ENCODE measurements around the gene NSUN7. TPM values are rescaled to one million over a fixed set of nuclear protein-coding genes. Genes with fewer than 3 reads are reported as not detected.
A peak's percentile ranks its signal among the peaks of the same experiment; 100 is the strongest.

NSUN7 gene
- polyA plus RNA-seq, 1 experiment: 0.18 TPM

GRCh38 chr4:40744218-40744617, 5.5 kb upstream of the NSUN7 start:
- DNase-seq (ENCODE audit: low read depth): no peak
- H3K36me3 ChIP-seq (ENCODE audit: control insufficient read depth, insufficient read depth, low read length): no peaks in the 10 kb centered on the region
- POLR2A ChIA-PET: no interaction called here
- CTCF ChIA-PET: no interaction called here
- no peak for TF ChIP-seq CTCF (IDR thresholded peaks at IDR 0.05; ENCODE audit: insufficient read depth, low read depth, low read length)
- H3K4me3 ChIP-seq (ENCODE audit: low read depth, low read length): no peak overlapping the region
- H3K27me3 ChIP-seq (ENCODE audit: control insufficient read depth, insufficient read depth, low read length): no peaks in the 10 kb centered on the region; the same call in 1 of the 2 replicates

GRCh38 chr4:40745285-40745984, 4.3 kb upstream of the NSUN7 start:
- CTCF ChIA-PET: interaction anchor here (0.6 to 1.5 kb wide), 3 partner anchors 9 to 179 kb away, joined by 3 to 7 read pairs (median 3); no protein-coding TSS in a partner anchor
- POLR2A ChIA-PET: no interaction called here
- TF ChIP-seq CTCF (IDR thresholded peaks at IDR 0.05; ENCODE audit: insufficient read depth, low read depth, low read length): no peak
- Histone ChIP-seq H3K27me3 (ENCODE audit: control insufficient read depth, insufficient read depth, low read length) (peaks cover 2% of the 10 kb centered on the region), H3K4me3 (ENCODE audit: low read depth, low read length) (no peak overlapping the region), H3K36me3 (ENCODE audit: control insufficient read depth, insufficient read depth, low read length) (no peaks in the 10 kb centered on the region)
- DNase-seq (ENCODE audit: low read depth): no peak

- TF ChIP-seq CTCF (IDR thresholded peaks at IDR 0.05; ENCODE audit: insufficient read depth, low read depth, low read length): no peak
- POLR2A ChIA-PET: no interaction called here
- Histone ChIP-seq H3K4me3 (ENCODE audit: low read depth, low read length) (no peak overlapping the region), H3K27me3 (ENCODE audit: control insufficient read depth, insufficient read depth, low read length) (peaks cover 8% of the 10 kb centered on the region), H3K36me3 (ENCODE audit: control insufficient read depth, insufficient read depth, low read length) (no peaks in the 10 kb centered on the region)
- CTCF ChIA-PET: interaction anchor here (0.8 to 0.9 kb wide), 2 partner anchors 11 to 24 kb away, joined by 3 to 4 read pairs; no protein-coding TSS in a partner anchor
- no peak for DNase-seq (ENCODE audit: low read depth)
Observed at GRCh38 chr4:40747207-40747835, 2.4 kb upstream of the NSUN7 start.

- ChIA-PET POLR2A (interaction anchor here (0.7 kb wide), 1 partner anchor 17 kb away, joined by 5 read pairs; no protein-coding TSS in a partner anchor), CTCF (interaction anchor here (0.7 to 1.3 kb wide), 3 partner anchors 15 to 977 kb away, joined by 3 to 7 read pairs (median 5); no protein-coding TSS in a partner anchor)
- Histone ChIP-seq H3K4me3 (ENCODE audit: low read depth, low read length) (peak overlapping the region; percentile 37), H3K27me3 (ENCODE audit: control insufficient read depth, insufficient read depth, low read length) (peaks cover 8% of the 10 kb centered on the region), H3K36me3 (ENCODE audit: control insufficient read depth, insufficient read depth, low read length) (no peaks in the 10 kb centered on the region)
- DNase-seq (ENCODE audit: low read depth): no peak
- no peak for TF ChIP-seq CTCF (IDR thresholded peaks at IDR 0.05; ENCODE audit: insufficient read depth, low read depth, low read length)
Observed at GRCh38 chr4:40750461-40751258, 905 bp downstream of the NSUN7 start.

- no peak for DNase-seq (ENCODE audit: low read depth)
- TF ChIP-seq CTCF (IDR thresholded peaks at IDR 0.05; ENCODE audit: insufficient read depth, low read depth, low read length): no peak
- ChIA-PET POLR2A (no interaction called here), CTCF (no interaction called here)
- Histone ChIP-seq H3K36me3 (ENCODE audit: control insufficient read depth, insufficient read depth, low read length) (no peaks in the 10 kb centered on the region), H3K27me3 (ENCODE audit: control insufficient read depth, insufficient read depth, low read length) (peaks cover 5% of the 10 kb centered on the region), H3K4me3 (ENCODE audit: low read depth, low read length) (no peak overlapping the region)
Observed at GRCh38 chr4:40755616-40756015, 5.9 kb downstream of the NSUN7 start.

Measured in BJ (cell line).